ENCODE measurements around the gene SNX18. TPM values are rescaled to one million over a fixed set of nuclear protein-coding genes. Genes with fewer than 3 reads are reported as not detected.

SNX18 gene
- total and polyA plus RNA-seq, 2 of the 8 experiments (the other 6 are each of a cell fraction or from before 2014, with no cell fraction given): 5.8 to 17.7 TPM

GRCh38 chr5:54571462-54571861 lies 53.9 kb downstream of the SNX18 start:
- no peak overlapping the region for H2AK5ac ChIP-seq (ENCODE audit: low read depth, low read length)
- no peaks in the 10 kb centered on the region for H4K20me1 ChIP-seq (replicated peaks in 1 of 2; ENCODE audit: control insufficient read depth in 1 of 2, insufficient read depth in 2 of 2, low read length in 2 of 2)
- no peak overlapping the region for H3K56ac ChIP-seq (replicated peaks; ENCODE audit: insufficient read length, low read depth, low read length)
- H3K4me3 ChIP-seq (ENCODE audit: extremely low read depth in 1 of 4, insufficient read depth in 2 of 4, low read depth in 3 of 4, low read length in 4 of 4): no peak overlapping the region
- no peak overlapping the region for H4K91ac ChIP-seq (replicated peaks; ENCODE audit: insufficient read length, low read length)
- H4K8ac ChIP-seq (ENCODE audit: extremely low read depth, insufficient read depth, low read length): no peak overlapping the region
- no peaks in the 10 kb centered on the region for H3K4me1 ChIP-seq (replicated peaks in 1 of 4; ENCODE audit: control insufficient read depth in 3 of 4, insufficient read depth in 4 of 4, low read length in 3 of 4)
- DNase-seq (ENCODE audit: low read depth in 1 of 2, low spot score in 2 of 2) (peak in 1 of 2 experiments; percentile 27), FAIRE-seq (no peak)
- CTCF ChIA-PET (ENCODE audit: partially characterized antibody): interaction anchor here (0.9 kb wide), 1 partner anchor 9 kb away, joined by 3 read pairs; no protein-coding TSS in a partner anchor
- no peak overlapping the region for H4K5ac ChIP-seq (ENCODE audit: insufficient read length, low read depth, low read length)
- no peaks in the 10 kb centered on the region for H3K79me1 ChIP-seq (ENCODE audit: low read depth, low read length)
- H3K27me3 ChIP-seq (replicated peaks in 1 of 4; ENCODE audit: control insufficient read depth in 3 of 4, extremely low read depth in 1 of 4, insufficient read depth in 3 of 4, low read length in 3 of 4): no peaks in the 10 kb centered on the region
- no peak overlapping the region for H3K23ac ChIP-seq (ENCODE audit: insufficient read length)
- H3K23me2 ChIP-seq (ENCODE audit: low read depth, low read length): no peaks in the 10 kb centered on the region; the same call in 1 of the 2 replicates
- WGBS, 2 experiments (ENCODE audit: extremely low coverage in 1 of 2, insufficient coverage in 1 of 2, insufficient read length in 1 of 2, insufficient replicate concordance in 2 of 2, low coverage in 1 of 2, low lambda C conversion rate in 2 of 2, missing lambda C conversion rate in 1 of 2): 92% methylated on average over 5 of the region's 5 CpGs; no CpG with 5 or more reads in 1 of the 2 experiments
- H3K9me3 ChIP-seq (ENCODE audit: insufficient read depth in 2 of 2, low read depth in 1 of 2, low read length in 1 of 2): no peaks in the 10 kb centered on the region
- H3K9ac ChIP-seq (replicated peaks in 1 of 4; ENCODE audit: extremely low read depth in 1 of 4, low read depth in 3 of 4, low read length in 3 of 4): no peak overlapping the region
- no peak overlapping the region for H2BK12ac ChIP-seq (ENCODE audit: low read depth, low read length)
- H2BK20ac ChIP-seq (ENCODE audit: low read length): no peak overlapping the region
- H2AFZ ChIP-seq (ENCODE audit: low read length): no peak overlapping the region
- H2BK5ac ChIP-seq (ENCODE audit: low read depth, low read length): no peak overlapping the region
- POLR2A ChIA-PET (ENCODE audit: partially characterized antibody): no interaction called here
- H3K36me3 ChIP-seq (ENCODE audit: control insufficient read depth in 2 of 4, insufficient read depth in 4 of 4, low read length in 3 of 4): no peaks in the 10 kb centered on the region
- no peak overlapping the region for H3K4me2 ChIP-seq (ENCODE audit: insufficient read depth in 1 of 2, low read depth in 2 of 2, low read length in 2 of 2)
- TF ChIP-seq RBBP5 (IDR thresholded peaks at IDR 0.05; ENCODE audit: borderline replicate concordance, low read depth, low read length) (no peak), CTBP2 (IDR thresholded peaks at IDR 0.05; ENCODE audit: borderline replicate concordance, insufficient read depth, insufficient read length, low read length) (no peak), CTCF (IDR thresholded peaks at IDR 0.05; ENCODE audit: control extremely low read depth in 1 of 3, insufficient read depth in 1 of 3, low read depth in 1 of 3, low read length in 3 of 3) (no peak)
- no peak overlapping the region for H3K4ac ChIP-seq (replicated peaks; ENCODE audit: insufficient read length, low read depth, low read length)
- no peak overlapping the region for H2BK15ac ChIP-seq (ENCODE audit: low read length)
- no peak overlapping the region for H2BK120ac ChIP-seq (replicated peaks; ENCODE audit: low read depth, low read length)
- no peak overlapping the region for H3K27ac ChIP-seq (ENCODE audit: low read depth, low read length)
- H3K14ac ChIP-seq (ENCODE audit: insufficient read length): no peak overlapping the region
- no peak overlapping the region for H3K18ac ChIP-seq (ENCODE audit: extremely low read depth, low read length)
- no peaks in the 10 kb centered on the region for H3K79me2 ChIP-seq (ENCODE audit: control insufficient read depth in 1 of 2, insufficient read depth in 2 of 2, low read length in 2 of 2)

All from H1 (cell line).